ENCODE data around the gene DISP2. TPM values are rescaled to one million over a fixed set of nuclear protein-coding genes. Genes with fewer than 3 reads are reported as not detected.
A peak's percentile ranks its signal among the peaks of the same experiment; 100 is the strongest.

DISP2 gene
- total and polyA plus RNA-seq, 9 of the 15 experiments (the other 6 are each of a cell fraction or from before 2014, with no cell fraction given): 0.06 to 0.89 (median 0.15) TPM; not detected in 1

- TF ChIP-seq, protein P1, sequence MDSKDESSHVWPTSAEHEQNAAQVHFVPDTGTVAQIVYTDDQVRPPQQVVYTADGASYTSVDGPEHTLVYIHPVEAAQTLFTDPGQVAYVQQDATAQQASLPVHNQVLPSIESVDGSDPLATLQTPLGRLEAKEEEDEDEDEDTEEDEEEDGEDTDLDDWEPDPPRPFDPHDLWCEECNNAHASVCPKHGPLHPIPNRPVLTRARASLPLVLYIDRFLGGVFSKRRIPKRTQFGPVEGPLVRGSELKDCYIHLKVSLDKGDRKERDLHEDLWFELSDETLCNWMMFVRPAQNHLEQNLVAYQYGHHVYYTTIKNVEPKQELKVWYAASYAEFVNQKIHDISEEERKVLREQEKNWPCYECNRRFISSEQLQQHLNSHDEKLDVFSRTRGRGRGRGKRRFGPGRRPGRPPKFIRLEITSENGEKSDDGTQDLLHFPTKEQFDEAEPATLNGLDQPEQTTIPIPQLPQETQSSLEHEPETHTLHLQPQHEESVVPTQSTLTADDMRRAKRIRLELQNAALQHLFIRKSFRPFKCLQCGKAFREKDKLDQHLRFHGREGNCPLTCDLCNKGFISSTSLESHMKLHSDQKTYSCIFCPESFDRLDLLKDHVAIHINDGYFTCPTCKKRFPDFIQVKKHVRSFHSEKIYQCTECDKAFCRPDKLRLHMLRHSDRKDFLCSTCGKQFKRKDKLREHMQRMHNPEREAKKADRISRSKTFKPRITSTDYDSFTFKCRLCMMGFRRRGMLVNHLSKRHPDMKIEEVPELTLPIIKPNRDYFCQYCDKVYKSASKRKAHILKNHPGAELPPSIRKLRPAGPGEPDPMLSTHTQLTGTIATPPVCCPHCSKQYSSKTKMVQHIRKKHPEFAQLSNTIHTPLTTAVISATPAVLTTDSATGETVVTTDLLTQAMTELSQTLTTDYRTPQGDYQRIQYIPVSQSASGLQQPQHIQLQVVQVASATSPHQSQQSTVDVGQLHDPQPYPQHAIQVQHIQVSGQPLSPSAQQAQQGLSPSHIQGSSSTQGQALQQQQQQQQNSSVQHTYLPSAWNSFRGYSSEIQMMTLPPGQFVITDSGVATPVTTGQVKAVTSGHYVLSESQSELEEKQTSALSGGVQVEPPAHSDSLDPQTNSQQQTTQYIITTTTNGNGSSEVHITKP (IDR thresholded peaks at IDR 0.05; ENCODE audit: partially characterized antibody): no peak
- TF ChIP-seq CBFB (CRISPR knock-in tag; IDR thresholded peaks at IDR 0.05): no peak
- peak; percentile 95 for TF ChIP-seq ATF6 (CRISPR knock-in tag; IDR thresholded peaks at IDR 0.05)
- peak; percentile 88 for TF ChIP-seq GABPB1 (CRISPR knock-in tag; IDR thresholded peaks at IDR 0.05)
- TF ChIP-seq, protein P2, sequence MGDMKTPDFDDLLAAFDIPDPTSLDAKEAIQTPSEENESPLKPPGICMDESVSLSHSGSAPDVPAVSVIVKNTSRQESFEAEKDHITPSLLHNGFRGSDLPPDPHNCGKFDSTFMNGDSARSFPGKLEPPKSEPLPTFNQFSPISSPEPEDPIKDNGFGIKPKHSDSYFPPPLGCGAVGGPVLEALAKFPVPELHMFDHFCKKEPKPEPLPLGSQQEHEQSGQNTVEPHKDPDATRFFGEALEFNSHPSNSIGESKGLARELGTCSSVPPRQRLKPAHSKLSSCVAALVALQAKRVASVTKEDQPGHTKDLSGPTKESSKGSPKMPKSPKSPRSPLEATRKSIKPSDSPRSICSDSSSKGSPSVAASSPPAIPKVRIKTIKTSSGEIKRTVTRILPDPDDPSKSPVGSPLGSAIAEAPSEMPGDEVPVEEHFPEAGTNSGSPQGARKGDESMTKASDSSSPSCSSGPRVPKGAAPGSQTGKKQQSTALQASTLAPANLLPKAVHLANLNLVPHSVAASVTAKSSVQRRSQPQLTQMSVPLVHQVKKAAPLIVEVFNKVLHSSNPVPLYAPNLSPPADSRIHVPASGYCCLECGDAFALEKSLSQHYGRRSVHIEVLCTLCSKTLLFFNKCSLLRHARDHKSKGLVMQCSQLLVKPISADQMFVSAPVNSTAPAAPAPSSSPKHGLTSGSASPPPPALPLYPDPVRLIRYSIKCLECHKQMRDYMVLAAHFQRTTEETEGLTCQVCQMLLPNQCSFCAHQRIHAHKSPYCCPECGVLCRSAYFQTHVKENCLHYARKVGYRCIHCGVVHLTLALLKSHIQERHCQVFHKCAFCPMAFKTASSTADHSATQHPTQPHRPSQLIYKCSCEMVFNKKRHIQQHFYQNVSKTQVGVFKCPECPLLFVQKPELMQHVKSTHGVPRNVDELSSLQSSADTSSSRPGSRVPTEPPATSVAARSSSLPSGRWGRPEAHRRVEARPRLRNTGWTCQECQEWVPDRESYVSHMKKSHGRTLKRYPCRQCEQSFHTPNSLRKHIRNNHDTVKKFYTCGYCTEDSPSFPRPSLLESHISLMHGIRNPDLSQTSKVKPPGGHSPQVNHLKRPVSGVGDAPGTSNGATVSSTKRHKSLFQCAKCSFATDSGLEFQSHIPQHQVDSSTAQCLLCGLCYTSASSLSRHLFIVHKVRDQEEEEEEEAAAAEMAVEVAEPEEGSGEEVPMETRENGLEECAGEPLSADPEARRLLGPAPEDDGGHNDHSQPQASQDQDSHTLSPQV (IDR thresholded peaks at IDR 0.05): peak; percentile 94
- TF ChIP-seq E2F5 (CRISPR knock-in tag; IDR thresholded peaks at IDR 0.05): peak; percentile 48; the same call in 1 of the 2 replicates
- peak; percentile 62; the same call in 1 of the 2 replicates for TF ChIP-seq ZKSCAN1 (IDR thresholded peaks at IDR 0.05; ENCODE audit: low read depth, low read length)
- peak; percentile 64; the same call in 1 of the 2 replicates for TF ChIP-seq KLF16 (IDR thresholded peaks at IDR 0.05)
- peak; percentile 88; the same call in 1 of the 2 replicates for TF ChIP-seq CREB1 (IDR thresholded peaks at IDR 0.05)
- TF ChIP-seq CREB1 (CRISPR knock-in tag; IDR thresholded peaks at IDR 0.05): peak; percentile 86
- TF ChIP-seq ZFX (CRISPR knock-in tag; IDR thresholded peaks at IDR 0.05): peak; percentile 88
- peak in 1 of 2 experiments; percentile 88; a peak in 1 of 3 replicates for TF ChIP-seq CBX3 (IDR thresholded peaks at IDR 0.05; ENCODE audit: borderline replicate concordance in 1 of 2, low read length in 2 of 2)
- TF ChIP-seq DACH1 (IDR thresholded peaks at IDR 0.05; ENCODE audit: partially characterized antibody): peak; percentile 79
- TF ChIP-seq, protein P3, sequence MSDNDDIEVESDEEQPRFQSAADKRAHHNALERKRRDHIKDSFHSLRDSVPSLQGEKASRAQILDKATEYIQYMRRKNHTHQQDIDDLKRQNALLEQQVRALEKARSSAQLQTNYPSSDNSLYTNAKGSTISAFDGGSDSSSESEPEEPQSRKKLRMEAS (CRISPR knock-in tag; IDR thresholded peaks at IDR 0.05): peak; percentile 94
- peak; percentile 99 for TF ChIP-seq L3MBTL2 (IDR thresholded peaks at IDR 0.05)
These were observed 9.9 kb downstream of the DISP2 start (continued) for GRCh38 chr15:40367686-40368611.

All from K562 (cell line).